Measurements from ENCODE around the gene CLCF1. TPM values are rescaled to one million over a fixed set of nuclear protein-coding genes. Genes with fewer than 3 reads are reported as not detected.
A peak's percentile ranks its signal among the peaks of the same experiment; 100 is the strongest.

The CLCF1 gene
- total and polyA plus RNA-seq, 2 donors (not counting 3 experiments of a cell fraction or from before 2014, with no cell fraction given): 5.8 to 6.5 TPM

GRCh38 chr11:67316882-67317204 lies 56.6 kb downstream of the CLCF1 start:
- Histone ChIP-seq H3K9me1 (replicated peaks; ENCODE audit: control insufficient read depth, extremely low read depth, insufficient read depth, low read length) (no peaks in the 10 kb centered on the region), H3K4me3 (replicated peaks in 1 of 3; ENCODE audit: insufficient read depth in 1 of 3, low read depth in 1 of 3, low read length in 3 of 3) (peak overlapping the region; percentile 22 to 75 (median 60)), H3K9me3 (replicated peaks; ENCODE audit: control insufficient read depth, insufficient read depth, low read length) (no peaks in the 10 kb centered on the region), H3K9ac (replicated peaks; ENCODE audit: extremely low read depth, insufficient read depth, low read length) (peak overlapping the region; percentile 49), H3K79me2 (ENCODE audit: control insufficient read depth, insufficient read depth, low read length) (no peaks in the 10 kb centered on the region), H2AFZ (ENCODE audit: low read depth, low read length) (peak overlapping the region; percentile 86), H3K4me1 (ENCODE audit: control insufficient read depth, extremely low read depth, insufficient read depth, low read length) (peaks cover 6% of the 10 kb centered on the region), H4K20me1 (replicated peaks; ENCODE audit: control insufficient read depth, extremely low read depth, insufficient read depth, low read length) (no peaks in the 10 kb centered on the region), H3K36me3 (ENCODE audit: control insufficient read depth in 2 of 2, extremely low read depth in 1 of 2, insufficient read depth in 2 of 2, low read length in 2 of 2) (no peaks in the 10 kb centered on the region), H3K27me3 (ENCODE audit: control insufficient read depth in 2 of 2, insufficient read depth in 2 of 2, low read length in 2 of 2) (no peaks in the 10 kb centered on the region), H3K4me2 (ENCODE audit: insufficient read depth, low read length) (peak overlapping the region; percentile 75), H3K27ac (ENCODE audit: insufficient read depth, low read depth, low read length) (peak overlapping the region; percentile 34)
- dilution Hi-C loops (cut with MboI; ENCODE audit: extremely low pct_ligation_motif_present, low sequenced_read_pairs) (no loop called here), intact Hi-C loops (cut with micrococcal nuclease) (loop anchor here (1.0 to 2.0 kb wide), 7 partner anchors 29 to 236 kb away; partner anchors contain the start of genes GRK2 and POLD4)
- POLR2A ChIA-PET: interaction anchor here (0.7 kb wide), 2 partner anchors 29 to 157 kb away, joined by 3 to 6 read pairs; no protein-coding TSS in a partner anchor
- DNase-seq (ENCODE audit: low read depth, low spot score) (no peak), FAIRE-seq (no peak)
- BruUV-seq (replicated peaks): no TSS peak
- TF ChIP-seq EZH2 (IDR thresholded peaks at IDR 0.05; ENCODE audit: borderline replicate concordance, low read depth, low read length, severe bottlenecking): no peak
- no peak for TF ChIP-seq MAX (IDR thresholded peaks at IDR 0.05; ENCODE audit: insufficient read depth, insufficient read length)
- TF ChIP-seq CTCF (IDR thresholded peaks at IDR 0.05; ENCODE audit: extremely low read depth in 1 of 2, insufficient read depth in 1 of 2, low read depth in 1 of 2, low read length in 2 of 2): no peak
- no peak for TF ChIP-seq MYC (IDR thresholded peaks at IDR 0.05; ENCODE audit: low read depth, low read length)
- CTCF ChIA-PET: interaction anchor here (0.6 to 9.2 kb wide), 39 partner anchors 9 to 312 kb away, joined by 3 to 151 read pairs (median 6); partner anchors contain the start of genes ANKRD13D, GRK2, KDM2A and NUDT8

Data from endothelial cell of umbilical vein (primary cell).